Upper lobe of right lung (tissue), 1 donor: ENCODE data around the gene GPC5. TPM values are rescaled to one million over a fixed set of nuclear protein-coding genes. Genes with fewer than 3 reads are reported as not detected.

Experiments
- ATAC-seq: fragments of 200-7000 bp; cut with Tn5 transposase; one replicate; pipeline ENCODE4 v1.9.1; 2020; ENCODE audit warnings: mild to moderate bottlenecking, moderate library complexity
- DNase-seq: peaks from one replicate; pipeline ENCODE4 v3.0.0-alpha.2; 2020
- H3K27ac ChIP-seq: fragments of 200-600 bp; one replicate; pipeline ENCODE4 v1.8.0; 2022
- H3K27me3 ChIP-seq: fragments of 200-600 bp; one replicate; pipeline ENCODE4 v1.8.0; 2022; ENCODE audit warnings: mild to moderate bottlenecking
- H3K36me3 ChIP-seq: fragments of 200-600 bp; one replicate; pipeline ENCODE4 v1.8.0; 2022
- H3K4me1 ChIP-seq: fragments of 200-600 bp; one replicate; pipeline ENCODE4 v1.8.0; 2022
- H3K4me3 ChIP-seq: fragments of 200-600 bp; one replicate; pipeline ENCODE4 v1.8.0; 2022; ENCODE audit warnings: mild to moderate bottlenecking
- H3K9me3 ChIP-seq: fragments of 200-600 bp; one replicate; pipeline ENCODE4 v1.8.0; 2022
- intact Hi-C: fragments of 100-400 bp; cut with DNase I; formaldehyde crosslinking; loops from one replicate; pipeline ENCODE4 v1.11.0; 2022
- total RNA-seq: library from RNA; stranded (reverse); fragmentation: NEBNext Ultra II Directional; extraction: Animal tissue kit (Norgen Biotek cat#: 25700); gene quantifications from one replicate; pipeline ENCODE4 v1.2.1, GENCODE V29; 2021
- TF ChIP-seq, protein P1 (sequence below): fragments of 200-600 bp; IDR thresholded peaks from one replicate; pipeline ENCODE4 v1.8.0; 2022; ENCODE audit warnings: antibody characterized with exemption
- donor health status: DM: no; HTN: yes; CAD: no; lungs with severe emphysema.

The GPC5 gene
- total RNA-seq, 1 donor from 2014 or later = 8.1 TPM

DNA sequence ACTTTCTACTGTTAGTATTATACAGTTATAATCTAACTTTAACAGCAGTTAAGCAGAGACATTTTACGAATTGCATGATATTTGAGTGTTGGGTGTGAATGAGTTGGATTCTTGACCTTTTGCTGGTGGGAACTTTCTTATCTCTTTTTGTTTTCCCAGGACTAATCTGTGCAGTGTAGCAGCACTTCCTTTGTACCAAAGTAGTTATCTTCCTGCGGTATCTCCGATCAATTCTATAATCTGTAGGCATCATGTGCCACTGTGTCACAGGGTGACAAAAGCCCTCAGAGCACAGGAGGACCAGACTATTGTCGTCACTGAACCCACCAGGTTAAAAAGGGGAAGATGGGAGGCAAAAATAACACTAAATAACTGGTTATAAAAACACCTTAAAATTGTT lies 823.5 kb downstream of the GPC5 start:
- no peak for DNase-seq

DNA sequence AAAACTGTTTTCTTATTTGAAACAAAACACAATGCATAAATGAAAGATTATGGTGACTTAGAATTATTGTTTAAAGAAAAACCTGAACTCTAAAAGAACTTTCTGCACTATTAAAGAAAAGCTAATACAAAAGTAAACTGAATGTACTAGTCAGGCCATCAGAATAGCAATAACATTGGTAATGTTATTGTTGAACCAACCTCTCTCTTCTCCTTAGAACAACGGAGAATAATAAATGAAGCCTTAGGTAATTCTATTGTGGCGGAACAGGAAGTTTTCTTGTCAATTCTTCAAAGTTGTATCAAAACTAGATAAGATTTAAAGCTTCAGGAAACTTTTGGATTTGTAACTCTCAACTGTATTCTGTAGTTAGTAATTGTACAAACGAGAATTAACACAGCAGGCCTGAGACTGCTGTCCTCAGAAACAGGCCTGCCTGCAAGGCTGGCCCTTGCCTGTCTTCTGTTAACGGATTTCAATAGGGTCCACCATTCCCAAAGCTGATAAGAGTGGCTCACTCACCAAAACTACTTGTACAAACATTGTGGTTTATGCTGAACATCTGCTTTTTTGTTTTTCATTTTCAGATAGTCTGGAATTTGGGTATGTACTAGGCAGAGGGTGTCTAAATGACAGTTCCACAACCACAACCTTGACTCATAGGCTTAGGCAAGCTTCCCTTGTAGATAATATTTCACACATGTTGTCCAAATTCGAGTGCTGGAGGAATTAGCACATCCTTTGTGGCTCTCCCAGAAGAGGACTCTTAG lies 825.8 kb downstream of the GPC5 start:
- ATAC-seq (peak; percentile 46), DNase-seq (no peak)
- H3K4me1 ChIP-seq = no peaks in the 10 kb centered on the region
- H3K9me3 ChIP-seq = no peaks in the 10 kb centered on the region
- no peak overlapping the region for H3K4me3 ChIP-seq
- TF ChIP-seq, protein P1, sequence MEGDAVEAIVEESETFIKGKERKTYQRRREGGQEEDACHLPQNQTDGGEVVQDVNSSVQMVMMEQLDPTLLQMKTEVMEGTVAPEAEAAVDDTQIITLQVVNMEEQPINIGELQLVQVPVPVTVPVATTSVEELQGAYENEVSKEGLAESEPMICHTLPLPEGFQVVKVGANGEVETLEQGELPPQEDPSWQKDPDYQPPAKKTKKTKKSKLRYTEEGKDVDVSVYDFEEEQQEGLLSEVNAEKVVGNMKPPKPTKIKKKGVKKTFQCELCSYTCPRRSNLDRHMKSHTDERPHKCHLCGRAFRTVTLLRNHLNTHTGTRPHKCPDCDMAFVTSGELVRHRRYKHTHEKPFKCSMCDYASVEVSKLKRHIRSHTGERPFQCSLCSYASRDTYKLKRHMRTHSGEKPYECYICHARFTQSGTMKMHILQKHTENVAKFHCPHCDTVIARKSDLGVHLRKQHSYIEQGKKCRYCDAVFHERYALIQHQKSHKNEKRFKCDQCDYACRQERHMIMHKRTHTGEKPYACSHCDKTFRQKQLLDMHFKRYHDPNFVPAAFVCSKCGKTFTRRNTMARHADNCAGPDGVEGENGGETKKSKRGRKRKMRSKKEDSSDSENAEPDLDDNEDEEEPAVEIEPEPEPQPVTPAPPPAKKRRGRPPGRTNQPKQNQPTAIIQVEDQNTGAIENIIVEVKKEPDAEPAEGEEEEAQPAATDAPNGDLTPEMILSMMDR = no peak
- H3K27ac ChIP-seq = no peak overlapping the region
- intact Hi-C loops = no loop called here
- no peaks in the 10 kb centered on the region for H3K27me3 ChIP-seq
- no peaks in the 10 kb centered on the region for H3K36me3 ChIP-seq

More for the DNA sequence above, 823.5 kb downstream of the GPC5 start:
- Histone ChIP-seq H3K4me1 (no peaks in the 10 kb centered on the region), H3K4me3 (no peak overlapping the region), H3K27ac (no peak overlapping the region), H3K9me3 (no peaks in the 10 kb centered on the region), H3K27me3 (no peaks in the 10 kb centered on the region), H3K36me3 (no peaks in the 10 kb centered on the region)
- TF ChIP-seq, protein P1 = no peak
- intact Hi-C loops = no loop called here
- ATAC-seq = no peak

DNA sequence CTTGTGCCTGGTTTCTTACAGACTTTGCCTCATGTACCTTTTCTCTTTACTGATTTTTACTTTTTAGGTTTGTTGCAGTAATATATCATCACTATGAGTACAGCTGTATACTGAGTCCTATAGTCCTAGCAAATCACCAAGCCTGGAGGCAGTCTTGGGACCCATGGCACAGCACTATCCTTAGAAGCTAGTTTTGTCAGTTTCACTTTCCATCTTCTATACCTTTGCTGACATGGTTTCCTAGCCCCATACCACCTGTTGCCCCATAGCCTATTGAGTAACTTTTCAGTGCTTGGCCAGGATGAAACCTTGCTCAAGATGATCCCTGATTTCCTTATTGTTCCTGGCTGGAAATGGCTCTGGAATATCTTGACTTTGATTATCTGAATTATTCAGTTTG lies 826.4 kb downstream of the GPC5 start:
- Histone ChIP-seq H3K27me3 (no peaks in the 10 kb centered on the region), H3K36me3 (no peaks in the 10 kb centered on the region), H3K9me3 (no peaks in the 10 kb centered on the region), H3K4me1 (no peaks in the 10 kb centered on the region), H3K27ac (no peak overlapping the region), H3K4me3 (no peak overlapping the region)
- intact Hi-C loops = no loop called here
- ATAC-seq (no peak), DNase-seq (no peak)
- TF ChIP-seq, protein P1 = no peak

DNA sequence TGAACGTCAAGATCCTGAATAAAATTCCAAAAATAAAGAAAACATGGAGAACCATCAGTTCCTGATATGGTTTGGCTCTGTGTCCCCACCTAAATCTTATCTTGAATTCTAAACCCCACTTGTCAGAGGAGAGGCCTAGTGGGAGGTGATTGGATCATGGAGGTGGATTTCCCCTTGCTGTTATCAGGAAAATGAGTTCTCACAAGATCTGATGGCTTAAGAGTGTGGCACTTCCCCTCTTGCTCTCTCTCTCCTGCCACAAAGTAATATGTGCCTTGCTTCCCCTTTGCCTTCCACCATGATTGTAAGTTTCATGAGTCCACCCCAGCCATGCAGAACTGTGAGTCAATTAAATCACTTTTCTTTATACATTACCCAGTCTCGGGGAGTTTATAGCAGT lies 827.4 kb downstream of the GPC5 start:
- H3K4me3 ChIP-seq = no peak overlapping the region
- no peaks in the 10 kb centered on the region for H3K4me1 ChIP-seq
- intact Hi-C loops = no loop called here
- no peak for ATAC-seq
- no peaks in the 10 kb centered on the region for H3K27me3 ChIP-seq
- TF ChIP-seq, protein P1 = no peak
- no peaks in the 10 kb centered on the region for H3K36me3 ChIP-seq
- H3K27ac ChIP-seq = no peak overlapping the region
- DNase-seq = no peak
- H3K9me3 ChIP-seq = no peaks in the 10 kb centered on the region

DNA sequence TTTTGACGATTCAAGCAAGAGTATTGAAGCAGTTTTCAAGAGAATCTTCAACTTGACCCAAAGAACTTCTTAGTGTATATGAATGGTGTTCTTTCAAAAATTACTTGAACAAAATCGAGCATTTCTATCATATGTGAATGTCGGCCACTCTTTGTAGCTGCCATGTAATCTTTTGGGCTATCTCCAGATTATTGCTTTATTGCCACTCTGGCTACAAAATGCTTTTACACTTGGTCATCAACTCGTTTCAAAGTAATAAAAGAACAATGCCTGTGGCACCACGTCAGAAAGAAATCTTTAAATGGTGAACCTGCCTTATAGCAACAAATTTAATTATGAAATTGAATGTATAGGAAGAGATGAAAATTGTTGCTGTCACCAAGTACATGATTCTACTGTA lies 834.5 kb downstream of the GPC5 start:
- no peak for ATAC-seq
- intact Hi-C loops = no loop called here

More for the DNA sequence above, 834.5 kb downstream of the GPC5 start:
- Histone ChIP-seq H3K36me3 (no peaks in the 10 kb centered on the region), H3K27me3 (no peaks in the 10 kb centered on the region), H3K9me3 (no peaks in the 10 kb centered on the region), H3K4me1 (no peaks in the 10 kb centered on the region), H3K4me3 (no peak overlapping the region), H3K27ac (no peak overlapping the region)
- no peak for DNase-seq
- TF ChIP-seq, protein P1 = no peak
